ENCODE results near the gene PIP5K1B.

Gene PIP5K1B

GRCh38 chr9:68705531-68706362 lies 707 bp downstream of the PIP5K1B start:
- no peak for TF ChIP-seq TAF1 (IDR thresholded peaks at IDR 0.05; ENCODE audit: borderline replicate concordance, insufficient read depth, low read length)
- TF ChIP-seq SIN3A (IDR thresholded peaks at IDR 0.05; ENCODE audit: borderline replicate concordance, insufficient read depth, low read length) = no peak
- no peak for TF ChIP-seq REST (IDR thresholded peaks at IDR 0.05; ENCODE audit: insufficient read depth in 1 of 2, low read depth in 2 of 2, low read length in 2 of 2)
- no peak for TF ChIP-seq POLR2AphosphoS5 (IDR thresholded peaks at IDR 0.05; ENCODE audit: low read depth, low read length)
- no peak for TF ChIP-seq FOXP2 (optimal IDR thresholded peaks at IDR 0.05; ENCODE audit: borderline replicate concordance, extremely low read depth, extremely low read length, insufficient read depth)

GRCh38 chr9:68706363-68707201 lies 1.5 kb downstream of the PIP5K1B start:
- no peak for TF ChIP-seq FOXP2 (optimal IDR thresholded peaks at IDR 0.05; ENCODE audit: borderline replicate concordance, extremely low read depth, extremely low read length, insufficient read depth)
- TF ChIP-seq SIN3A (IDR thresholded peaks at IDR 0.05; ENCODE audit: borderline replicate concordance, insufficient read depth, low read length) = no peak
- no peak for TF ChIP-seq REST (IDR thresholded peaks at IDR 0.05; ENCODE audit: insufficient read depth in 1 of 2, low read depth in 2 of 2, low read length in 2 of 2)
- no peak for TF ChIP-seq POLR2AphosphoS5 (IDR thresholded peaks at IDR 0.05; ENCODE audit: low read depth, low read length)
- TF ChIP-seq TAF1 (IDR thresholded peaks at IDR 0.05; ENCODE audit: borderline replicate concordance, insufficient read depth, low read length) = no peak

- TF ChIP-seq TAF1 (IDR thresholded peaks at IDR 0.05; ENCODE audit: borderline replicate concordance, insufficient read depth, low read length) (no peak), POLR2AphosphoS5 (IDR thresholded peaks at IDR 0.05; ENCODE audit: low read depth, low read length) (no peak), SIN3A (IDR thresholded peaks at IDR 0.05; ENCODE audit: borderline replicate concordance, insufficient read depth, low read length) (no peak), REST (IDR thresholded peaks at IDR 0.05; ENCODE audit: insufficient read depth in 1 of 2, low read depth in 2 of 2, low read length in 2 of 2) (no peak), FOXP2 (optimal IDR thresholded peaks at IDR 0.05; ENCODE audit: borderline replicate concordance, extremely low read depth, extremely low read length, insufficient read depth) (no peak)
These were observed 2.9 kb downstream of the PIP5K1B start for GRCh38 chr9:68707801-68708488.

GRCh38 chr9:68708513-68708912 lies 3.5 kb downstream of the PIP5K1B start:
- TF ChIP-seq SIN3A (IDR thresholded peaks at IDR 0.05; ENCODE audit: borderline replicate concordance, insufficient read depth, low read length) (no peak), REST (IDR thresholded peaks at IDR 0.05; ENCODE audit: insufficient read depth in 1 of 2, low read depth in 2 of 2, low read length in 2 of 2) (no peak), FOXP2 (optimal IDR thresholded peaks at IDR 0.05; ENCODE audit: borderline replicate concordance, extremely low read depth, extremely low read length, insufficient read depth) (no peak), TAF1 (IDR thresholded peaks at IDR 0.05; ENCODE audit: borderline replicate concordance, insufficient read depth, low read length) (no peak), POLR2AphosphoS5 (IDR thresholded peaks at IDR 0.05; ENCODE audit: low read depth, low read length) (no peak)

Measured in PFSK-1 (cell line).